Stimulated activated CD4-positive, alpha-beta T cell treated with anti-CD3 and anti-CD28 coated beads, Interleukin-12 subunit alpha, Interleukin-12 subunit beta, amount 100 ng/mL, for 48 hours (primary cell): Measurements from ENCODE around the gene RTTN.

Source experiments
- DNase-seq, 3 donors: peaks; one replicate each; pipeline ENCODE4 v3.0.0-alpha.2; 2020; ENCODE audit warnings: low read depth in 2 of 3, low spot score in 1 of 3

RTTN gene

DNA sequence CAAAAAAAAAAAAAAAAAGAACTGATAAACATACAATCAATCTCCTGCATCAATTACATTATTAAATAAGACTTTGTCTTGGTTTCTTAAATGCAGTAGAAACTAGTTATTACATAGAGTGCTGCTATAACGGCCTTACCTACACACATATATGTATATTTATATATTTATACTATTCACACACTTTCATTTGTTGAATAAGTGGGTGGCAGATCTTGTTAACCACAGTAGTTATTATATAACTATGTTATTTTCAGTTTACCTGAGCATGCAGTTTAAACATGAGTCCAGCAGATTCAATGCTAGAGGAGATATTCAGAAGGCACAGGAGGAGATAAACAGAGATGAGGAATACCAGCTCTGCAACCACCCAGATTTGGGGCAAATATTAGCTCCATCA lies 176.3 kb downstream of the RTTN start:
- no peak for DNase-seq

DNA sequence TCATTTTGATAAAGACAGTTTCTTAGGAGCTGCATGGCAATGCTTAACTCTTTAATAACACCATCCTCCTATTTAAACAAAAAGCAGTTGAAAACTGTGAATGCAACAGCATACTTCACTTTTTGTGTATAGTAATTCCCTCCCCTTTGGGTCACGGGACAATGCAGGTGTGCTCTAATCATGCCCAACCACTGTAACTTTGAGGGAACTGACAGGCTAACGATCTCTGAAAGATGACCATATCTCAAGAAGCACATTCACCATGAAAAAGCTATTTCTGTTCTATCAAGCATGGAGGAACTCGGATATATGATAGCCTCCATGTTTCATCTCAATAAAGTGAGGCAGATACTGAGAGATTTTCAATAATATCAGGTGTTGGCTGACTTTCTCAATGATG lies 176.8 kb downstream of the RTTN start:
- DNase-seq, result no peak

DNA sequence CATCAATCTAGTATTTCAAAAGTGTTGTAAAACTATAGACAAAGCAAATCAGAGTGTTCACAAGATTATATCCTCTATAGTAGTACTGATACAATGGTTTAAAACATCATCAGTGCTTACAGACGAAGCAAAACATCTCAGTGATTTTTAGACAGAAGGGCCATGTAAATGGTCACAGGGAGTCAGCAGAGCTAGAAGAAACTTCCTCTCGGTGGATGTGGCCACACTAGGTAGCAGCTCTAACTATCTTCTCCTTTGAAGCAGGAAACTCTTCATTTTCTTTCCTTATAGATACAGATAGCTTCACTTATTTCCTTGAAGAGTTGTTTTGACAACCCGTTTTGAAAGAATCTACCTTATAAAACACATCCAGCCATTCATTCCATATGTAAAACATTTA lies 177.4 kb downstream of the RTTN start:
- no peak for DNase-seq

DNA sequence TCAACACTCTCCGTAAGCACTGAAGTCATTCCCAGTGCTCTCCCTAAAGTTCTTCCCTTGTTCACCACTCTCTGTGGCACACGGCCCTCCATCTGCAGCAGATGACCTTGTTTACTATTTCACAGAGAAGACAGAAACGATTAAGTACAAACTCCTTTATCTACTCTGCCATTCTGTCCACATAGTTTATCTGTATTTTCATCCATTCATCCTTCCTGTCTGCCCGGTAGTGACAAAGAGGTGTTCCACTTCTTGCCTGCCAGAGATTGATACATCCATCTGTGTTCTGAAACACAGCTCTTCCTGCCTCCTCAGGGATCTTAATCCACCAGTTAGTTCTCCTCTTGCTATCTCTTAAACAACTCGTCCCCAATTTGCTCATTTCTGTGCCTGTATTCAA lies 179.9 kb downstream of the RTTN start:
- no peak for DNase-seq

DNA sequence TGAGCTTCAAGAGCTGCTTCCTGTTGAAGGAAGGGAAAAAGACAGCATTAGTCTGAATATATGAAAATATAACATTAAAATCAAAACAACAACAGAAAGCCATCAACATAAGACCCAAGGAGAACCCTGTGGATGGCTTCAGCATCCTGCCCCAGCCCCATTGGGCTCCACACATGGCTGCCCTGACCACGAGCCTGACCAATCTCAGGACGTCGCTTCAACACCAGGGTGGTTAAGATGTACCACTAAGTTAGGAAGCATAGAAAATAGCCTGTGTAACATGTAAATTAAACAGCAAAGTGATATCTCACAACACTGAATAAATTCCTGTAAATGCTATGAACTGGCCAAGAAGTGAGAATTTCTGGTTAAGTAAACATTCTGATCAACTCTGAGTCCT lies 180.7 kb downstream of the RTTN start:
- no peak for DNase-seq

DNA sequence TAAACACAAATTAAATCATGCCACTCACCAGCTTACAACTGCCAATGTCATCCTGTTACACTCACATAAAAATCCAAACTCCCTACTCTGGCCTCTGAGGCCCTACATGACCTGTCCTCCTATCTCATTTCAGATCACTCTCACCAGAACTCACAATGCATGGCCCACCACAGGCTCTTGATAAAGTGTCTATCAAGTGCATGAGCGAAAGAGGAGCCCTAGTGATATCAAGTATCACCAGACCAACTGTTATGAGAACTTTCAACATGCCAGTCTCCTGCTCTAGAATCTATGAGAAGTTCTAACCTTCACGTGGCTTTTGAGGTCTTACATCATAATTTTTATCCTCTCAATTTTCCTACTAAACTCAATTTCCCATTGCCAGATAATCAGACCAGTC lies 181.4 kb downstream of the RTTN start:
- DNase-seq, result no peak

DNA sequence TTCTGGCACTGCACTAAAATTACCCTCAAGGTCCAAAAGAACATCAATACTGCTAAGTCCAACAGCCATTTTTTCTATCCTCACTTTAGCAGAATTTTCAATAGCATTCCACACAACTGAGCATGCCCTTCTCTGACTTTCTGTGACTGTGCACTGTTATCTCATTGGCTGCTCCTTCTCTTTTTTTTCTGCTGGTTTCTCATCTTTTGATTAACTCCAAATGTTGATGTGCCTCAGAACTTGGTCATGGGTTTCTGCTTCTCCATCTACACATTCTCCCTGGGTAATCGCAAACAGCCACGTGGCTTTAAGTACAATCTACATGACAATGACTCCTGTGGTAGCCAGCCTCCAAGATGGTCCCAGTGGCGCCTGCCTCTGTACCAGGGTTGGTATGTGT lies 182.9 kb downstream of the RTTN start:
- DNase-seq, result no peak

DNA sequence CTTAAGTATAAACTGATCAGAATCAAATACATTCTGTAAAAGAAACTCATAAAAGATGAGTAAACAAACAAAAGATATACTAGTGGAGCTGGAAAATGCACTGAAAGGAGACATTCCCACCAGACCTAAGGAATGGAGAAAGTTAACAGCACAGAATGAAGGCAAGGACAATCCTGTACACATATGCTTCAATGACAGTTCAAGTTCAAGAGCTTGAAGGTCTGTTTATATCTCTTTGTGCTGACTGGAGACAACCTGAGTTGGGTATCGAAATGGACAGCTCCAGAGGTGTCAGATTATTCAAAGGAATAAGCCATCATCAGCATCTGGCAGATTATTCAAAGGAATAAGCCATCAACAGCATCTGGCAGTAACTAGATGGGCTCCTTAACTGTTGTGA lies 184.0 kb downstream of the RTTN start:
- no peak for DNase-seq

DNA sequence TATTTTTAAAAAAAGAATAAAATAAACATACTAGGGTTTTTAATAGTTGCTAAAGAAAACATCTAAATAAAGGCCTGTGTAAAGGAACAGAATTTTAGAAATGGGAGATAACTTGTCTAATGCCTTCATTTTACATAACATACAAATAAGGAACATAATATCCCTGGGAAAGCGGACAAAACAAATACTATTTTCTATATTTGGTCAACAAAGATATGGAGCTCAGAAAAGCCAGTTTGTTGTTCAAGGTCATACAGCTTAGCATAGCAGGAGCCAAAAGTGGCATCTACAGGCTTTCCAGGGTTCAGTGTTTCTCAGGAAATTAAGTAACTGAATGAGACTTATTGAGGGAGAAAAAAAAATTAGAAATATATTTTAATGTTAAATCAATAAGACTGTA lies 184.4 kb downstream of the RTTN start:
- no peak for DNase-seq

DNA sequence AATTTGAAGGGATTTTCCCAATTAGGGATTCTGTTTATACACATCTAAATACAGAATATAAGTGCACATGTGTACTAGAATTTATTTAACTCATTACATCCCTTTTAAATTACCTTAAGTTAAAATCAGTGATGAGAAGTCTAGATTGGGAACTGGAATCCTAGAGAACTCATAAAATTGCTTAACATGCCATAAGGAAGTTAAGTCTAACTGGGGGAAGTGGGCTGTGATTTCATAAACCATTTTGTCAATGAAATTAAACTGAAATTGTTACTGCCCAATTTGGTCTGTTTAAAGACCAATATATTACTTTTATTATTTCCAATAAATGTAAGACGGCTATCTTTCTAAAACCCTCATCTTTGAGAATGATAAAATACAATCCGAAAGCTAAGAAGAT lies 185.5 kb downstream of the RTTN start:
- no peak for DNase-seq

DNA sequence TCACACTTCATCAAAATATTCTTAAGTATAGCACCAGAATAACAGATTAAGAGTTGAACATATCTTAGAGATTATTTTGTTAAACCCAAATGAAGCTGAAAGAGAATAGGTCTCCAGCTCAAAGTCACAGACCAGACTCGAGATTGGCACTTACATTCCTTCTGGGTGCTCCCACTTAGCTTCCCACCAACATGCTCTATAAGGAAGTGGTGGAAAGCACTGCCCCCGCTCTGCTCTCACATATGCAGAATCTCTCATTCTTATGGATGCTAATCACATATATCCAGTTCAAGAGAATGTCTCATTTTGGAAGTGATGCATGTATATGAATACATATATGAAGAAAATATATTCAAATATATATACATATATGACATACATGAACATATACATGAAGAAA lies 186.4 kb downstream of the RTTN start:
- no peak for DNase-seq

DNA sequence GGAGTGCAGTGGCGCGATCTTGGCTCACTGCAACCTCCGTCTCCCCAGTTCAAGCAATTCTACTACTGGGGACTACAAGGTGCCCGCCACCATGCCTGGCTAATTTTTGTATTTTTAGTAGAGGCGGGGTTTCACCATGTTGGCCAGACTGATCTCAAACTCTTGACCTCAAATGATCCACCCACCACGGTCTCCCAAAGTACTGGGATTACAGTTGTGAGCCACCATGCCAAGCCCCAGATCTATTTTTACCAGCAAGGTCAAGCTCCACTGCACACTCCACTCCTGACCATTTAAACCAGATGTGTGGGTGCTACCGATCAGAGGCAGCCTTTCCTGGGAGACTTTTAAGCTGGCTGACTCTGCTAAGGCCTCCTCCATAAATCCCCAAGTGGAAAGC lies 190.4 kb downstream of the RTTN start:
- DNase-seq, result no peak

DNA sequence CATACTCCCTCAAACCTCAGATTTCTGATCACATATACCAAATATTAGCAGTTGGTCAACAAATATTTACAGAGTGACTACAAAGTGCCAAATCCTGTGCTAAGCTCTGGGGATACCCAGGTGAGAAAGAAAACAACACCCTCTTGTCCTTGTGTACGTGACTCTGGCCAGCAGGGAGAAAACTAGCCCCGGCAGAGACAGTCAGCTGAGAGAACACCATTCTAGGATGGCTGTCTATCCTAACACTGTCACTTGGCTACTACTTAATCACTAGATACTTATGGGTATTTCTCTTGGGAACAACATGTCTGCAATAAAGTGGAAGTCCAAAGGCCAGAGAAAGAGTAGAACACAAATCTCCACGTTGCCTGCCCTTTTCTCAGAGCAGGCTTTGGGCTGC lies 199.9 kb downstream of the RTTN start:
- no peak for DNase-seq

DNA sequence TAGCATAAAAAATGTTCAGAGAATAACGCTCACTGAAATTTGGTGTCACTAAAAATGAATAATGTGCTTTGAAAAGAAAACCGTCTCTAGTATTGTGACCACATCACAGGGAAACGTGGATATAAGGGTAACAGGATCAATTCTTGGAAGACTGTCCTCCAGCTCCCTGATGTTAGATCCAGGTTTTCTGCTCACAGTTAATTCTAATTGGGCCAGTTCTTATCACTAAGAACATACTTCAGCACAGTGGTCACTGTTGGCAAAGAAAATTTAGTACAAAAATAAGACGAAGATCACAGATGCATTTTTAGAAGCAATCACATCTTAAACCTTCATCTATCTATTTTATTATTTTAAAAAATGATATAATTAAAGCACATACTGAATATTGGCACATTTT lies 200.8 kb downstream of the RTTN start:
- DNase-seq, result no peak

DNA sequence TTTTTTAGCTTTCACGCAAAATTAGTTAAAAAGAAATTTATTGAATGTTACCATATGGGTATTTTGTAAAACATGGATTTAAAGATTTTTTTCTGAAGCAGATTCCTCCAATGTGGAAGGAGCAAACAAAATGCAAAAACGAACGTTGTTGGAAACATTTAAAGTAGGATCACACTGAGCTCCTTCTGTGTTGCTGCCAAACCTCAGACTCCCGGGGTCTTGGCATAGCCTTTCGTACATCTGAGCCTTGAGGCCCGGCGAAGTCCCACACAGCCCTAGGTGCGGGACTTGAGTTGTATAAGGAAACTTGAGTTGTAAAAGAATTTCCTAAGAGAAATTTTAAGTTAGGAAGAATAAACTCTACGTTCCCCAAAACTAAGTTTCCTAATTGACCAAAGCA lies 205.8 kb downstream of the RTTN start:
- DNase-seq, result no peak

DNA sequence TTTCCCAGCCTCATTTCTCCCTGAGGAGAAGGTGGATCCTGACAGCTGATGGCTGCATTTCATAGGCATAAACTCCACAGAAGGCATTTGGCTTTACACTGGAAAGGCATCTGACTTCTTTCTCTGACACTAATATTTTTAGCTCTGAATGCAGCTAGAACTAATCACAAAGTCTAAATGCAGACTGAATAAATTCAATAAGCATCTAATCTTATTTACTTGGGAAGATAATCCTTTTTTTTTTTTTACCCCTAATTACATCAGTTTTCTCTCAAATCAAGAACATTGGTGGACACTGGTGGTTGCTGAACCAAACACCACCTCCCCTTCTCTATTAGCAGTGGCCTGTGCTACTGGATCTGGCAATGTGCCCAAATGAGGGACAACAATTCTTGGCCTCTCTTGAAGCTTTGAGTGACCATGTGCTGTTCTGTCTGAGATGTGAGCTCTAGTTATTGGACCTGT lies 206.9 kb downstream of the RTTN start:
- DNase-seq, result no peak

DNA sequence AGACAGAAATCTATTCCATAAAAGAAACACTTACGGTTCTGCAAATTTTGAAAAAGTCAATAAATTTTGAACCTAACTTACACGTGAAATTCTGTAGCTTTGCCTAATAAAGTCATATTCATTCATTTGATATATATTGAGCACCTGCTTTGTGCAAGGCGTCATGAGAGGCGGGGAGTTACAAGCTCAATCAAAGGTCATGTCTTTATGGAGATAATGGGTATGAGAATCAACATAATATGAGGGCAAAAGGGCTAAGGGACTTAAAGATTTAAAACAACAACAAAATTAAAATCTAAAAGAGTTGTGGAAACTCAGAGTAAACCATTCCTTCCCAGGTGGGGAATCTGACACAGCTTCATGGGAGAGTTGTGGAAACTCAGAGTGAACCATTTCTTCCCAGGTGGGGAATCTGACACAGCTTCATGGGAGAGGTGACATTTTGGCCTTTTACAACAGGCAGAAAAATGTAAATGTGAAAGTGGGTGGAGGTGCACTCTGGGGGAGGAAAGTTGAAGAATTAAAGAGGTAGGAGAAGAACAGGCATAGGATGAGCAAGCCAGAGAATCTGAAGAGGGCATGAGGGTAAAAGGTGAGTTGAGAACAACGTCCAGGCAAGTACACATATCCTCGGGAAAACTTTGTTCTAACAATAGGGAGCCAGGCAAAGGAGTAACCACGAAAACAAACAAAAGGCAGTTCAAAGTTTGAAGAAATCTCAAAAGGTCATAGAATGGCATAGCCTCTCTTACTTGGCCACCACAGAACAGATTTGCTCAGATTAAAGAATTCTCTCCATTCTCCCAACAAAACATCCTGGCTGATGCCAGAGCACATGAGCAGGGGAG lies 208.3 kb downstream of the RTTN start:
- DNase-seq, result no peak

DNA sequence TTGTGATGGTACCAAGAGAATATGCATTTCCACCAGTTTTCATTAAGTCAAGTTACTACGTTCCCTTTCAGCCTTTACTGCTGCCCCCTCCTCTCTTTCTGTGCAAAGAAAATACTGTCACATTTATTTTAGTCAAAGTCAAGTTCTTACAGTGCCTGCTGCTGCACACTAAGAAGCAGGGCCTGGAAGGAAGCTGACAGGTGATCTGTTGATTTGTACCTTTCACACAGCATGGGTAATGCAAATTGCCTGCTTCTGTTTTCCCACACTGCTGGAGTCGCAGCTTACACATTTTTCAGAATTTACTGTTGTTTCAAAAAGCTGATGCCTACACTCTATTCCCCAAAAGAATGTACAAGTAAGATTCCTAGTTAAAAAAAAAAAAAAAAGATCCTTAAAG lies 209.1 kb downstream of the RTTN start:
- DNase-seq, result no peak

DNA sequence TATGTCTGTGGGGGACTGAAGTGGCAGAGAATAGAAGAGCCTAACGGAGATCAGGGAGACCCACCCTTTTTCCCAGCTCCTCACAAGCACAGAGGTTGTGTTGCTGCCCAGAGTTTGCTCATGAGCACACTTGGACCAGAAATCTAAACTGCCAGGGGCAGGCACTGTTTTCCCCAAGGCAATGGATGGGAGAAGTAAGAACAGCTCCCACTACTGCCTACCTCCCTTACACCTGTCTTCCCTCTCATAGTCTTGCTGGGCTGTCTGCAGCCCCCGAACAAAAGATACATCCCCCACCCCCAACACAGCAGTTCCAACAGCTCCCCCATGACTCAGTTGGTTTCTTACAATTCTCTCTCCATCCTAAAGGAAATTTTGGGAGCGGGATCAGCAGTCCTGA lies 209.7 kb downstream of the RTTN start:
- DNase-seq, result no peak

DNA sequence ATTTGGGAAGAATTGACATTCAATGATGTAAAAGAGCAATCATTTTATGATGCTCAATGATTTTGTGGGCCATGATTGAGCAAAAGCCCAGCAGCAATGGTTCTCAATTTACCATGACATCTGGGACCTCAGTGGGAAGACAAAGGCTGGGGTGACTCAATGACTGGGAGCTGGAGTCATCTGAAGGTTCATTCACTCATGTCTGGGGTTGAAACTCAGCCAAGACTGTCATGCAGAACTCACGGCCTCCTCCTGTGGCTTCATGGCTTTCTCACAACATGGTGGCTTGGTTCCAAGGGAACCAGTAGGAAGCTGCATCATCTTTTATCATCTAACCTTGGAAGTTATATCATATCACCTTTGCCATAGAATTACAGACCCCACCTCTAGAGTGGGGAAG lies 212.7 kb downstream of the RTTN start:
- DNase-seq, result no peak

DNA sequence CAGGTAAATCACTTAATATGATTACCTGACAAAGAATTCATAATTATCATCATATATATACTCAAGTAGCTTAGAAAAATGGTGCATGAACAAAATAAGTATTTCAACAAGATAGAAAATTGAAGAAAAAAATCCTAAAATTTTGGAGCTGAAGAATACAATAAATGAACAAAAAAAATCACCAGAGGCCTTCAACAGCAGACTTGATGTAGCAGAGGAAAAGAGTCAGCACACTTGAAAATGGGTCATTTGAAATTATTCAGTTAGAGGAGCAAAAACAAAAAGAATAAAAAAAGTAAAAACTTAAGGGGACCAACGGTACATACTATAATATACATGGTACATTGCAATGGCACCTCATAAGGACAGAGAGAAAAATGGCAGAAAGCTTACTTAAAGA lies 217.6 kb downstream of the RTTN start:
- DNase-seq, result no peak

DNA sequence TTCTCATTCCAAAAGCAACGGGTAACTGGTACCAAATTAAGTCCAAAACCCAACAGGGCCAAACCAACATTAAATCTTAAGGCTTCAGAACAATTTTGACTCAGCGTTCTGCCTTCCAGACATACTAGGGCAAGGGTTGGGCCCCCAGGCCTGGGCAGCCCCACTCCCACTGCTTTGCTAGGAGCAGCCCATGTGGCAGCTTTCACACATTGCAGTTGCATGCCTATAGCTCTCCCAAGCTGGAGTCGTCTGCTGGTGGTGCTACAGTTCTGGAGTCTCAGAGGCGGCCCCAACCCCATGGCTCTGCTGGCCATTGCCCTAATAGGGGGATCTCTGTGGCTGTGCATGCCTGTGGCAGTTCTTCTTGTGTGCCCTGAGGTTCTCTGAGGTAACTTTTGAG lies 220.2 kb downstream of the RTTN start:
- DNase-seq, result no peak

DNA sequence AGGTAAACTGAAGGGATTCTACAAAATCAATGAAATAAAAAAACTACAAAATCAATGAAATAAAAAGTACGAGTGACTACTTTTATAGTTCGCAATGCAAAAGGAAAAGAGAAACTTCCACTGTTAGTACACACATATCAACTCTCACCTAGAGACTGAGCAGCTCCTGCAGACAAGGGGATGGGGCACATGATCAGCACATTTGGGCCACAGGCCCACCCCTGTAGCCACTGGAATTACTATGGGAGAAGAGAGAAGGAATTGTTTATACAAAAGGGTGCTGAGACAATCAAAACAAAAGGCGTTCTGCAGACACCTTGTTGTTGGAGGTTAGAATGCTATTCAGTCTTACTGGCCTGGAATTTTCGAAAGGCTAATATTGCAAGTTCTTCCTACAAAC lies 223.1 kb downstream of the RTTN start:
- DNase-seq, result no peak
